HG02870 (cell line): ENCODE data around the gene HMGA1.
"Not testable (repeated sequence)": the region's sequence is repeated elsewhere in the genome, so short reads cannot be mapped to it uniquely, and the experiment has no call there.

Source experiments
- ATAC-seq: cut with Tn5 transposase; IDR thresholded peaks from one replicate; pipeline ENCODE4 v1.9.1; 2021; ENCODE audit warnings: mild to moderate bottlenecking, moderate library complexity; ENCODE audit not compliant: unreplicated experiment

The HMGA1 gene

GRCh38 chr6:34239893-34240292, 3.2 kb downstream of the HMGA1 start:
- ATAC-seq: no peak

GRCh38 chr6:34240329-34241248, 3.9 kb downstream of the HMGA1 start:
- no peak for ATAC-seq

- no peak for ATAC-seq
These were observed 4.9 kb downstream of the HMGA1 start for GRCh38 chr6:34241351-34242215.

GRCh38 chr6:34242252-34243130, 5.8 kb downstream of the HMGA1 start:
- no peak for ATAC-seq

- no peak for ATAC-seq
These were observed 6.6 kb downstream of the HMGA1 start for GRCh38 chr6:34243131-34243771.

GRCh38 chr6:34243901-34244884, 7.5 kb downstream of the HMGA1 start:
- no peak for ATAC-seq

GRCh38 chr6:34245032-34245760, 8.5 kb downstream of the HMGA1 start:
- not testable (repeated sequence) for ATAC-seq

GRCh38 chr6:34245761-34246140, 9.1 kb downstream of the HMGA1 start:
- ATAC-seq: not testable (repeated sequence)

- no peak for ATAC-seq
These were observed 9.5 kb downstream of the HMGA1 start for GRCh38 chr6:34246249-34246562.

- ATAC-seq: no peak
These were observed 10.1 kb downstream of the HMGA1 start for GRCh38 chr6:34246563-34247391.

- no peak for ATAC-seq
These were observed 11.0 kb downstream of the HMGA1 start for GRCh38 chr6:34247481-34248197.

- peak; percentile 24 for ATAC-seq
These were observed 11.6 kb downstream of the HMGA1 start for GRCh38 chr6:34248198-34248726.

- ATAC-seq: peak; percentile 63
These were observed 12.2 kb downstream of the HMGA1 start, which contains the start of gene SMIM29 for GRCh38 chr6:34248727-34249468. Gene SMIM29, minus strand, starts transcription at chr6:34249006. Its CDS starts 1,215 bp downstream, at chr6:34247791.

GRCh38 chr6:34249469-34250261, 13.0 kb downstream of the HMGA1 start:
- ATAC-seq: peak; percentile 29

- not testable (repeated sequence) for ATAC-seq
These were observed 15.7 kb downstream of the HMGA1 start for GRCh38 chr6:34252395-34252794.
